ENCODE measurements around the gene F11.

The F11 gene

DNA sequence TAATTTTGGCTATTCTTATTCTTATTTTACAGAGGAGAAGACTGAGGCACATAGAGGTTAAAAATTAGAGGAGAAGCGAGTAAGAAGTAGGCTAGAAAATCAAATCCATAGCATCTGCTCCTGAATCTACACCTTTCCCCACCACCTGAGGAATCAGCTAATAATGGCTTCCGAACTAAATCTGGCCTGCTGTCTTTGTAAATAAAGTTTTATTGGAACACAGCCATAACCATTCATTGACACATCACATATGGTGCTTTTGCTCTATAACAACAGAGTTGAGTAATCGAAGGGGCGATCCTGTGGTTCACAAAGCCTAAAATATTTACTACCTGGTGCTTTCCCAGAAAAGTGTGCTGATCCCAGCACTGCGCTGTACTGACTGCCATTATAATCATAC lies 38.2 kb downstream of the F11 start:
- Histone ChIP-seq H3K9me2 (ENCODE audit: low read depth, low read length) (no peaks in the 10 kb centered on the region), H3K36me3 (ENCODE audit: insufficient read depth, low read length) (no peaks in the 10 kb centered on the region), H3K9me3 (ENCODE audit: low read length) (no peaks in the 10 kb centered on the region), H4K20me1 (ENCODE audit: insufficient read depth, low read length) (no peaks in the 10 kb centered on the region), H3K79me2 (ENCODE audit: insufficient read depth, low read length) (no peaks in the 10 kb centered on the region), H3K9ac (ENCODE audit: low read length) (no peak overlapping the region), H3K4me1 (ENCODE audit: insufficient read depth, low read length, severe bottlenecking) (no peaks in the 10 kb centered on the region), H3K27ac (ENCODE audit: low read depth, low read length, poor library complexity, severe bottlenecking) (no peak overlapping the region), H3K4me3 (ENCODE audit: low read depth, low read length, poor library complexity, severe bottlenecking) (no peak overlapping the region), H3F3A (ENCODE audit: insufficient read depth, low read length) (no peaks in the 10 kb centered on the region), H3K4me2 (ENCODE audit: low read length) (no peak overlapping the region), H3K27me3 (ENCODE audit: insufficient read depth, low read length) (0 out of 2 replicates have a peak, but pooled peaks cover 5% of the 10 kb centered on the region), H2AFZ (ENCODE audit: low read length) (no peak overlapping the region)
- TF ChIP-seq, protein P1, sequence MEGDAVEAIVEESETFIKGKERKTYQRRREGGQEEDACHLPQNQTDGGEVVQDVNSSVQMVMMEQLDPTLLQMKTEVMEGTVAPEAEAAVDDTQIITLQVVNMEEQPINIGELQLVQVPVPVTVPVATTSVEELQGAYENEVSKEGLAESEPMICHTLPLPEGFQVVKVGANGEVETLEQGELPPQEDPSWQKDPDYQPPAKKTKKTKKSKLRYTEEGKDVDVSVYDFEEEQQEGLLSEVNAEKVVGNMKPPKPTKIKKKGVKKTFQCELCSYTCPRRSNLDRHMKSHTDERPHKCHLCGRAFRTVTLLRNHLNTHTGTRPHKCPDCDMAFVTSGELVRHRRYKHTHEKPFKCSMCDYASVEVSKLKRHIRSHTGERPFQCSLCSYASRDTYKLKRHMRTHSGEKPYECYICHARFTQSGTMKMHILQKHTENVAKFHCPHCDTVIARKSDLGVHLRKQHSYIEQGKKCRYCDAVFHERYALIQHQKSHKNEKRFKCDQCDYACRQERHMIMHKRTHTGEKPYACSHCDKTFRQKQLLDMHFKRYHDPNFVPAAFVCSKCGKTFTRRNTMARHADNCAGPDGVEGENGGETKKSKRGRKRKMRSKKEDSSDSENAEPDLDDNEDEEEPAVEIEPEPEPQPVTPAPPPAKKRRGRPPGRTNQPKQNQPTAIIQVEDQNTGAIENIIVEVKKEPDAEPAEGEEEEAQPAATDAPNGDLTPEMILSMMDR (IDR thresholded peaks at IDR 0.05; ENCODE audit: low read length) = no peak
- no peak for TF ChIP-seq EZH2 (IDR thresholded peaks at IDR 0.05; ENCODE audit: borderline replicate concordance, low read length)

- Histone ChIP-seq H3K9me2 (ENCODE audit: low read depth, low read length) (no peaks in the 10 kb centered on the region), H3K4me3 (ENCODE audit: low read depth, low read length, poor library complexity, severe bottlenecking) (no peak overlapping the region), H3K27ac (ENCODE audit: low read depth, low read length, poor library complexity, severe bottlenecking) (no peak overlapping the region), H3K9me3 (ENCODE audit: low read length) (no peaks in the 10 kb centered on the region), H3K36me3 (ENCODE audit: insufficient read depth, low read length) (no peaks in the 10 kb centered on the region), H3K9ac (ENCODE audit: low read length) (no peak overlapping the region), H3K27me3 (ENCODE audit: insufficient read depth, low read length) (0 out of 2 replicates have a peak, but pooled peaks cover 5% of the 10 kb centered on the region), H3K79me2 (ENCODE audit: insufficient read depth, low read length) (no peaks in the 10 kb centered on the region), H4K20me1 (ENCODE audit: insufficient read depth, low read length) (no peaks in the 10 kb centered on the region), H3K4me1 (ENCODE audit: insufficient read depth, low read length, severe bottlenecking) (no peaks in the 10 kb centered on the region), H2AFZ (ENCODE audit: low read length) (no peak overlapping the region), H3K4me2 (ENCODE audit: low read length) (no peak overlapping the region), H3F3A (ENCODE audit: insufficient read depth, low read length) (no peaks in the 10 kb centered on the region)
- TF ChIP-seq EZH2 (IDR thresholded peaks at IDR 0.05; ENCODE audit: borderline replicate concordance, low read length) = no peak
Observed at GRCh38 chr4:186304866-186305505, 39.0 kb downstream of the F11 start.

GRCh38 chr4:186307497-186307896 lies 41.5 kb downstream of the F11 start:
- H3K27me3 ChIP-seq (ENCODE audit: insufficient read depth, low read length) = 0 out of 2 replicates have a peak, but pooled peaks cover 5% of the 10 kb centered on the region

More at GRCh38 chr4:186307497-186307896, 41.5 kb downstream of the F11 start:
- Histone ChIP-seq H3K4me1 (ENCODE audit: insufficient read depth, low read length, severe bottlenecking) (no peaks in the 10 kb centered on the region), H3K9me2 (ENCODE audit: low read depth, low read length) (no peaks in the 10 kb centered on the region), H4K20me1 (ENCODE audit: insufficient read depth, low read length) (no peaks in the 10 kb centered on the region), H3K36me3 (ENCODE audit: insufficient read depth, low read length) (no peaks in the 10 kb centered on the region), H3K4me2 (ENCODE audit: low read length) (no peak overlapping the region), H3K9me3 (ENCODE audit: low read length) (no peaks in the 10 kb centered on the region), H2AFZ (ENCODE audit: low read length) (no peak overlapping the region), H3K4me3 (ENCODE audit: low read depth, low read length, poor library complexity, severe bottlenecking) (no peak overlapping the region), H3K9ac (ENCODE audit: low read length) (no peak overlapping the region), H3K79me2 (ENCODE audit: insufficient read depth, low read length) (no peaks in the 10 kb centered on the region), H3F3A (ENCODE audit: insufficient read depth, low read length) (no peaks in the 10 kb centered on the region), H3K27ac (ENCODE audit: low read depth, low read length, poor library complexity, severe bottlenecking) (no peak overlapping the region)
- TF ChIP-seq, protein P1 (IDR thresholded peaks at IDR 0.05; ENCODE audit: low read length) = no peak
- TF ChIP-seq EZH2 (IDR thresholded peaks at IDR 0.05; ENCODE audit: borderline replicate concordance, low read length) = no peak

Measured in OCI-LY1 (cell line).